ENCODE results near the gene LACTBL1. TPM values are rescaled to one million over a fixed set of nuclear protein-coding genes. Genes with fewer than 3 reads are reported as not detected.
"Not testable (repeated sequence)": the region's sequence is repeated elsewhere in the genome, so short reads cannot be mapped to it uniquely, and the experiment has no call there.

The LACTBL1 gene, protein sequence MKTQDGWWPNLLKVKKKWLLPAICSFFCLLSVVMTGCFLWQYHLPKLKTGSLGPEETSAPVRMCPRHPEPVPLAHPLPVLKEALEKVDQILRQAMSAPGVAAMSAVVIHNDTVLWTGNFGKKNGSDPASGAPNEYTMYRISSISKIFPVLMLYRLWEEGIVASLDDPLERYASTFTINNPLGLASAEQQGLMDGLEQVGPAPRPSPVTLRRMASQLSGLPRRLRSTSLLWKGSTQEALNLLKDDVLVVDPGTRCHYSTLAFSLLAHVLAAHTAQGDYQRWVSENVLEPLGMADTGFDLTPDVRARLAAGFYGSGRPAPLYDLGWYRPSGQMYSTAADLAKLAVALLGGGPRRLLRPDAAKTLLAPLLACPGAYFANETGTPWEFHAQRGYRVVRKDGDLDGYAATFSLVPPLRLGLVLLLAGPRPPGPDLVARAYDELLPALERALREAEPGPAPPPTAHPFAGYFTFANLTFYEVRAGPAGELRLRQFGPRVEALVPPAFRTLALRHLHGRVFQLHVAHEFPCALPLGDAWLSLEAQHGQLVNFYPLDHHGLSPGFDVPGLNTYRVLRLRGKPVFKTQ
- not detected for polyA plus RNA-seq

- Histone ChIP-seq H3K4me3 (ENCODE audit: low read depth in 1 of 2, low read length in 2 of 2) (no peak within 1 kb of the TSS), H3K27me3 (ENCODE audit: control insufficient read depth in 1 of 2, insufficient read depth in 2 of 2, low read length in 2 of 2) (no peaks in the 10 kb centered on the region), H3K36me3 (ENCODE audit: control insufficient read depth in 2 of 2, insufficient read depth in 2 of 2, low read length in 1 of 2) (no peaks in the 10 kb centered on the region), H3K4me1 (ENCODE audit: control insufficient read depth in 2 of 2, insufficient read depth in 2 of 2, low read length in 1 of 2) (no peaks in the 10 kb centered on the region), H3K27ac (ENCODE audit: low read depth in 2 of 2, low read length in 1 of 2) (no peak within 1 kb of the TSS), H3K9me3 (ENCODE audit: control insufficient read depth in 2 of 2, insufficient read depth in 1 of 2, low read depth in 1 of 2, low read length in 1 of 2) (no peaks in the 10 kb centered on the region)
- 75 to 77% methylated on average over 5 of the region's 5 CpGs for WGBS, 2 donors
These were observed at the start of gene LACTBL1 for GRCh38 chr1:22972760-22973159. Gene LACTBL1 (minus strand): TSS chr1:22972866. CDS start chr1:22972316, 550 bp downstream.

DNA sequence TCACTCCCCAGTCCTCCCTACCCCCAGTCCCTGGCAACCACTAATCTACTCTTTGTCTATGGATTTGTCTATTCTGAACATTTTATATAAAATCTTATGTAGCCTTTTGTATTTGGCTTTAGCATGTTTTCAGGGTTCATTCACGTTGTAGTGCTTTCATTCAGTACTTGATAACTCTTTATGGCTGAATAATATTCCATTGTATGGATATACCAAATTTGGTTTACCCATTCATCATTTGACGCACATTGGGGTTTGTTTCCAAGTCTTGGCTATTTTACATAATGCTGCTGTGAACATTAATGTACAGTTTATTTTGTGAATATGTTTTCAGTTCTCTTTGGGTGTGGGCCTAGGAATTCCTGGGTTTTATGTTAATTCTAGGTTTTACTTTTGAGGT, 49.2 kb upstream of the LACTBL1 start:
- no peaks in the 10 kb centered on the region for H3K36me3 ChIP-seq (ENCODE audit: control insufficient read depth in 2 of 2, insufficient read depth in 2 of 2, low read length in 1 of 2)
- 86 to 87% methylated on average over 2 of the region's 2 CpGs for WGBS, 2 donors
- H3K27ac ChIP-seq (ENCODE audit: low read depth in 2 of 2, low read length in 1 of 2): no peak overlapping the region
- no peaks in the 10 kb centered on the region for H3K27me3 ChIP-seq (ENCODE audit: control insufficient read depth in 1 of 2, insufficient read depth in 2 of 2, low read length in 2 of 2)
- H3K9me3 ChIP-seq (ENCODE audit: control insufficient read depth in 2 of 2, insufficient read depth in 1 of 2, low read depth in 1 of 2, low read length in 1 of 2): no peaks in the 10 kb centered on the region
- no peaks in the 10 kb centered on the region for H3K4me1 ChIP-seq (ENCODE audit: control insufficient read depth in 2 of 2, insufficient read depth in 2 of 2, low read length in 1 of 2)
- no peak overlapping the region for H3K4me3 ChIP-seq (ENCODE audit: low read depth in 1 of 2, low read length in 2 of 2)

DNA sequence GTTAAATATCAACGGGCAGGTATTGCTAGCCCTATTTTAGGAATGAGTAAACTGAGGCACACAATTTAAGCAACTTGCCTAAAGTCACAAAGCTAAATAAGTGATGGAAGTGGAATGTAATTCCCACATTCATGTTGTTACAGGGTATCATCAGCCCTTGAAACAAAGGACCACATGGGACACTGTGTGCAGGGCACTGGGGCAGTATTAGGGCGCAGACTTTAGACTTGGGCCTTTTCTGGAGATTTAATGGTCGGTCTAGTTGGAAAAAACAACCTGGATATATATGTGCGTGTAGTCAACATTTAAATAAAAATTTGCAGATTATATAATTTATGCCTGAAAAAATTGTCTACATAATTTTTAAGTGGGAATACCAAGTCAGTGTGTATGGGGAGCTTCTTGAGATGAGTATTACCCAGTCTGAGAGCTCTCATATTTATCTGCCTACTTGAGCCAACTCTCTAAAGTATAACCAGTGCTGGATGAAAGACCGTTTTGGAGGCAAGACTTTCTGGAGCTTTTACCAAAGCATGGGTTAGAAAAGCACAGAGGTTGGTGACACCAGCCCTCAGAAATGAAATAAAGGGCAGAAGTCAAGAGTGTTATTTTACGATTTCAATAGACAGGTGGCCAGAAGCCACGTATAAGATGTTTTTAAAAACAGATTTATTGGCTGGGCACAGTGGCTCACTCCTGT, 48.2 kb upstream of the LACTBL1 start:
- no peaks in the 10 kb centered on the region for H3K27me3 ChIP-seq (ENCODE audit: control insufficient read depth in 1 of 2, insufficient read depth in 2 of 2, low read length in 2 of 2)
- peak overlapping the region in 1 of 2 donors; percentile 90 for H3K4me3 ChIP-seq (ENCODE audit: low read depth in 1 of 2, low read length in 2 of 2)
- H3K27ac ChIP-seq (ENCODE audit: low read depth in 2 of 2, low read length in 1 of 2): peak overlapping the region in 1 of 2 donors; percentile 16
- H3K36me3 ChIP-seq (ENCODE audit: control insufficient read depth in 2 of 2, insufficient read depth in 2 of 2, low read length in 1 of 2): no peaks in the 10 kb centered on the region
- WGBS, 2 donors: 33 to 34% methylated on average over 7 of the region's 7 CpGs
- H3K9me3 ChIP-seq (ENCODE audit: control insufficient read depth in 2 of 2, insufficient read depth in 1 of 2, low read depth in 1 of 2, low read length in 1 of 2): no peaks in the 10 kb centered on the region
- H3K4me1 ChIP-seq (ENCODE audit: control insufficient read depth in 2 of 2, insufficient read depth in 2 of 2, low read length in 1 of 2): no peaks in the 10 kb centered on the region

DNA sequence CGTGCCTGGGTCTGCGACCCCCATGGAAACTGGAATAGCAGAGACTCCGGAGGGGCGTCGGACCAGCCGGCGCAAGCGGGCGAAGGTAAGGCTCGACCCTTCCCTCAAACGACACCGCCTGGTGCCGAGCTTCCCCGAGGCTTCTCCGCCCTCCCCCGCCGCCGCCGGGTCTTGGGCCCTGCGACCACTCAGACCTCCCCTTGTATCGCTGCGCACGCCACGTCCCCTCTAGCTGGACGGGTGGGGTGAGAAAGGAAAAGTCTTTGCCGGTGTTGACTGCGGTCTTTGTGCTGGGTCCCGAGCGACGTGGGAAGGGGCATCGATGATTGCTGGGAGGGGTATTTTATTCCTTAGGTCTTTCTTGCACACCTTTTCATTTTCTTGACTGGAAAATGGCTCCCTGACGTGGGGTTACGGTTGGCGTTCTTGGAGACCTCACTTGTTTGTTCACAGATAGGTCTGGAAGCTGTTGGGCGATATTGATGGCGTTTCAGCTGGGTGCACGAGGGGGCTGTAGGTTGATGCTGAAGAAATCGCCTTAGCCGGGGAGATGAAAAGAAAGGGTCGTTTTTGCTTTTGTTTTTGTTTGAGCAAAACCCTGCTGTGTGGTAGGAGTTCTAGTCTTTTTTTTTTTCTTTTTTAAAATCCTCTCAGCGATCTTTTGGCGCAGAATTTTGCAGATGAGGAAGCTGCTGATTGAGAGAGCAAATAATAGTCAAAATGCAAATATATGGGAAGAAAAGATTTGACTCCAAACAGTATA, 47.4 kb upstream of the LACTBL1 start:
- Histone ChIP-seq H3K4me3 (ENCODE audit: low read depth in 1 of 2, low read length in 2 of 2) (peak overlapping the region; percentile 81 to 90), H3K27ac (ENCODE audit: low read depth in 2 of 2, low read length in 1 of 2) (peak overlapping the region; percentile 87 to 92)

DNA sequence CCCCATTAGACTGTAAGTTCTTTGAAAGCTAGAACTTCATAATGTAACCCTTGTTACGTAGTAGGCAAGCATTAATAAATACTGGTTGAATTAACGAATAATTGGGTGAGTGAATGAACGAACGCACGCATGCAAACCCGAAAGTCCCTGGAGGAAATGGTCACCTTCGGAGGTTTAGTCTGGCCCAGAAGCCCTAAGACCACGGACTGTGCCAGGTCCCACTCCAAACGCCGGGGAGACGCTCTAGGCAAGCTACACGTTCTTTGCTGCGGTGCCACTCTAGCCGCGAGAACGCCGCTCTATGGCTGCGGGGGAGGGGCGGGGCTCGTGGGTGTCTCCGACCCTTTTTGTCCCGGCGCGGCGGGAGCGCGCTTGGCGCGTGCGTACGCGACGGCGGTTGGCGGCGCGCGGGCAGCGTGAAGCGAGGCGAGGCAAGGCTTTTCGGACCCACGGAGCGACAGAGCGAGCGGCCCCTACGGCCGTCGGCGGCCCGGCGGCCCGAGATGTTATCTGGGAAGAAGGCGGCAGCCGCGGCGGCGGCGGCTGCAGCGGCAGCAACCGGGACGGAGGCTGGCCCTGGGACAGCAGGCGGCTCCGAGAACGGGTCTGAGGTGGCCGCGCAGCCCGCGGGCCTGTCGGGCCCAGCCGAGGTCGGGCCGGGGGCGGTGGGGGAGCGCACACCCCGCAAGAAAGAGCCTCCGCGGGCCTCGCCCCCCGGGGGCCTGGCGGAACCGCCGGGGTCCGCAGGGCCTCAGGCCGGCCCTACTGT, 46.6 kb upstream of the LACTBL1 start, which contains the start of gene KDM1A:
Gene KDM1A, plus strand, starts transcription at position 375 of the 769 bp plus-strand sequence. Its CDS starts 129 bp downstream, at position 504.
- H3K9me3 ChIP-seq (ENCODE audit: control insufficient read depth in 2 of 2, insufficient read depth in 1 of 2, low read depth in 1 of 2, low read length in 1 of 2): no peaks in the 10 kb centered on the region
- peak within 1 kb of the TSS; percentile 81 to 90 for H3K4me3 ChIP-seq (ENCODE audit: low read depth in 1 of 2, low read length in 2 of 2)
- 0% methylated on average over 52 to 85 of the region's 85 CpGs for WGBS, 2 donors
- peak within 1 kb of the TSS; percentile 87 to 92 for H3K27ac ChIP-seq (ENCODE audit: low read depth in 2 of 2, low read length in 1 of 2)
- H3K36me3 ChIP-seq (ENCODE audit: control insufficient read depth in 2 of 2, insufficient read depth in 2 of 2, low read length in 1 of 2): no peaks in the 10 kb centered on the region
- H3K27me3 ChIP-seq (ENCODE audit: control insufficient read depth in 1 of 2, insufficient read depth in 2 of 2, low read length in 2 of 2): no peaks in the 10 kb centered on the region
- H3K4me1 ChIP-seq (ENCODE audit: control insufficient read depth in 2 of 2, insufficient read depth in 2 of 2, low read length in 1 of 2): no peaks in the 10 kb centered on the region

More for the DNA sequence above, 47.4 kb upstream of the LACTBL1 start:
- Histone ChIP-seq H3K4me1 (ENCODE audit: control insufficient read depth in 2 of 2, insufficient read depth in 2 of 2, low read length in 1 of 2) (no peaks in the 10 kb centered on the region), H3K27me3 (ENCODE audit: control insufficient read depth in 1 of 2, insufficient read depth in 2 of 2, low read length in 2 of 2) (no peaks in the 10 kb centered on the region), H3K9me3 (ENCODE audit: control insufficient read depth in 2 of 2, insufficient read depth in 1 of 2, low read depth in 1 of 2, low read length in 1 of 2) (no peaks in the 10 kb centered on the region), H3K36me3 (ENCODE audit: control insufficient read depth in 2 of 2, insufficient read depth in 2 of 2, low read length in 1 of 2) (no peaks in the 10 kb centered on the region)
- WGBS, 2 donors: 0% methylated on average over 34 to 42 of the region's 42 CpGs

DNA sequence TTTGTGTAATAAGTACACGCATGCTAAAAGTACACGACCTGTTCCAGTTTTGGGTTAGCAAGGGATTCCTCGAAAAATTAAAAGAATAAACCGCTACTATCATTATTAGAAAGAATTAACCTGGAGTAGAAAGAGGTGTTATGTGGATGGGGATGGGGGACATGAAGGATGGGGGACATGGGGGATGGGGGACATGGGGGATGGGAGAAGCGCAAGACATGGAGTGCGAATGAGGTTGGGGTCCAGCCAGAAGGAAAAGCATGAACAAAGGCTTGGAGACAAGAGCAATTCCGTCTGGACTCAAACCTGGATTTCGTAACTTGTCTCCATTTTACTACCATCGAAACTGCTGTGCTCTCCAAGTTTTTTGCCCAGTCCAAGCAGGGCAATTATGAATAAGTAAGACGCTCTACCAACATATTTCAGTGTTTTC, 46.0 kb upstream of the LACTBL1 start:
- 25% methylated on average over 10 of the region's 10 CpGs for WGBS, 2 donors
- Histone ChIP-seq H3K27ac (ENCODE audit: low read depth in 2 of 2, low read length in 1 of 2) (peak overlapping the region; percentile 5 to 29), H3K27me3 (ENCODE audit: control insufficient read depth in 1 of 2, insufficient read depth in 2 of 2, low read length in 2 of 2) (no peaks in the 10 kb centered on the region), H3K9me3 (ENCODE audit: control insufficient read depth in 2 of 2, insufficient read depth in 1 of 2, low read depth in 1 of 2, low read length in 1 of 2) (no peaks in the 10 kb centered on the region), H3K4me1 (ENCODE audit: control insufficient read depth in 2 of 2, insufficient read depth in 2 of 2, low read length in 1 of 2) (no peaks in the 10 kb centered on the region), H3K4me3 (ENCODE audit: low read depth in 1 of 2, low read length in 2 of 2) (peak overlapping the region; percentile 81 to 90), H3K36me3 (ENCODE audit: control insufficient read depth in 2 of 2, insufficient read depth in 2 of 2, low read length in 1 of 2) (no peaks in the 10 kb centered on the region)

GRCh38 chr1:23013657-23014056, 41.0 kb upstream of the LACTBL1 start:
- 58 to 70% methylated on average over 3 of the region's 3 CpGs for WGBS, 2 donors
- Histone ChIP-seq H3K9me3 (ENCODE audit: control insufficient read depth in 2 of 2, insufficient read depth in 1 of 2, low read depth in 1 of 2, low read length in 1 of 2) (no peaks in the 10 kb centered on the region), H3K4me1 (ENCODE audit: control insufficient read depth in 2 of 2, insufficient read depth in 2 of 2, low read length in 1 of 2) (no peaks in the 10 kb centered on the region), H3K36me3 (ENCODE audit: control insufficient read depth in 2 of 2, insufficient read depth in 2 of 2, low read length in 1 of 2) (no peaks in the 10 kb centered on the region), H3K4me3 (ENCODE audit: low read depth in 1 of 2, low read length in 2 of 2) (no peak overlapping the region), H3K27ac (ENCODE audit: low read depth in 2 of 2, low read length in 1 of 2) (no peak overlapping the region), H3K27me3 (ENCODE audit: control insufficient read depth in 1 of 2, insufficient read depth in 2 of 2, low read length in 2 of 2) (no peaks in the 10 kb centered on the region)

DNA sequence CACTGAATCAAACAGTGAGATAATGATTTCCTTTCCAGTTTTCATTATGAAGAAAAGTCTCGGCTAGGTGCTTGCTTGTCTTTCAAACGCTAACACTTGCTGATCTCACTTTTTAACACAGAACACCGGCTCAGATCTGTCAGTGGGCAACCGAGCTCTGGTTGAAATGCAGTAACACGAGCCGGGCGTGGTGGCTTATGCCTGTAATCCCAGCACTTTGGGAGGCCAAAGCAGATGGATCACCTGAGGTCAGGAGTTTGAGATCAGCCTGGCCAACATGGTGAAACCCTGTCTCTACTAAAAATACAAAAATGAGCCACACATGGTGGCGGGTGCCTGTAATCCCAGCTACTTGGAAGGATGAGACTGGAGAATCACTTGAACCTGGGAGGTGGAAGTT, 37.4 kb upstream of the LACTBL1 start:
- H3K4me1 ChIP-seq (ENCODE audit: control insufficient read depth in 2 of 2, insufficient read depth in 2 of 2, low read length in 1 of 2); H3K27ac ChIP-seq (ENCODE audit: low read depth in 2 of 2, low read length in 1 of 2); H3K36me3 ChIP-seq (ENCODE audit: control insufficient read depth in 2 of 2, insufficient read depth in 2 of 2, low read length in 1 of 2); H3K27me3 ChIP-seq (ENCODE audit: control insufficient read depth in 1 of 2, insufficient read depth in 2 of 2, low read length in 2 of 2); H3K9me3 ChIP-seq (ENCODE audit: control insufficient read depth in 2 of 2, insufficient read depth in 1 of 2, low read depth in 1 of 2, low read length in 1 of 2); H3K4me3 ChIP-seq (ENCODE audit: low read depth in 1 of 2, low read length in 2 of 2): not testable (repeated sequence)
- 77 to 80% methylated on average over 8 of the region's 8 CpGs for WGBS, 2 donors
